SK-N-SH treated with all-trans-retinoic acid at 6 μM for 48 hours (cell line): ENCODE data around the gene RXRA.
A peak's percentile ranks its signal among the peaks of the same experiment; 100 is the strongest.

Experiments
- ATAC-seq: fragments of 200-7000 bp; cut with Tn5 transposase; 3 replicates; pipeline ENCODE4 v1.9.1; 2020; ENCODE audit warnings: mild to moderate bottlenecking, moderate library complexity
- ARNTL ChIP-seq: fragments of 450-650 bp; formaldehyde crosslinking; IDR thresholded peaks from 2 replicates; pipeline ENCODE4 v1.5.0; 2020; ENCODE audit warnings: low read depth, mild to moderate bottlenecking, moderate library complexity, borderline replicate concordance
- CSDC2 ChIP-seq: fragments of 250-450 bp; sonication (Bioruptor Pico); IDR thresholded peaks from 2 replicates; pipeline ENCODE4 v1.5.0; 2020; ENCODE audit warnings: mild to moderate bottlenecking, moderate library complexity
- ESRRG ChIP-seq: fragments of 250-450 bp; sonication (Bioruptor Pico); IDR thresholded peaks from 2 replicates; pipeline ENCODE4 v1.6.1; 2021; ENCODE audit warnings: mild to moderate bottlenecking
- GLIS3 ChIP-seq: fragments of 250-450 bp; sonication (Bioruptor Pico); IDR thresholded peaks from 2 replicates; pipeline ENCODE4 v1.5.0; 2020; ENCODE audit warnings: mild to moderate bottlenecking, moderate library complexity
- ISL1 ChIP-seq: fragments of 250-450 bp; sonication (Bioruptor Pico); IDR thresholded peaks from 2 replicates; pipeline ENCODE4 v2.1.2; 2022; ENCODE audit warnings: mild to moderate bottlenecking, moderate library complexity
- OSR1 ChIP-seq: fragments of 250-450 bp; sonication (Bioruptor Pico); IDR thresholded peaks from 2 replicates; pipeline ENCODE4 v1.8.0; 2022; ENCODE audit warnings: moderate library complexity, mild to moderate bottlenecking, inconsistent platforms
- POU6F1 ChIP-seq: fragments of 250-450 bp; sonication (Bioruptor Pico); IDR thresholded peaks from 2 replicates; pipeline ENCODE4 v1.8.0; 2021; ENCODE audit warnings: low read depth, mild to moderate bottlenecking, moderate library complexity, borderline replicate concordance
- PPARA ChIP-seq: fragments of 250-450 bp; sonication (Bioruptor Pico); IDR thresholded peaks from 2 replicates; pipeline ENCODE4 v1.5.0; 2020; ENCODE audit warnings: mild to moderate bottlenecking, borderline replicate concordance
- RARB ChIP-seq: fragments of 250-450 bp; sonication (Bioruptor Pico); IDR thresholded peaks from 2 replicates; pipeline ENCODE4 v1.8.0; 2021; ENCODE audit warnings: mild to moderate bottlenecking, moderate library complexity
- SNAI2 ChIP-seq: fragments of 250-450 bp; sonication (Bioruptor Pico); IDR thresholded peaks from 2 replicates; pipeline ENCODE4 v1.5.0; 2020; ENCODE audit warnings: mild to moderate bottlenecking, moderate library complexity
- TCF4 ChIP-seq: fragments of 250-450 bp; sonication (Bioruptor Pico); IDR thresholded peaks from 2 replicates; pipeline ENCODE4 v1.8.0; 2021; ENCODE audit warnings: mild to moderate bottlenecking, moderate library complexity, borderline replicate concordance
- TOX ChIP-seq: fragments of 250-450 bp; sonication (Bioruptor Pico); IDR thresholded peaks from 2 replicates; pipeline ENCODE4 v1.8.0; 2021; ENCODE audit warnings: mild to moderate bottlenecking, moderate library complexity, borderline replicate concordance
- ZC3H10 ChIP-seq: fragments of 250-450 bp; sonication (Bioruptor Pico); IDR thresholded peaks from 2 replicates; pipeline ENCODE4 v1.5.1; 2021; ENCODE audit warnings: mild to moderate bottlenecking, moderate library complexity
- ZFP3 ChIP-seq: fragments of 250-450 bp; sonication (Bioruptor Pico); IDR thresholded peaks from 2 replicates; pipeline ENCODE4 v1.5.0; 2020; ENCODE audit warnings: mild to moderate bottlenecking, moderate library complexity
- ZFP30 ChIP-seq: fragments of 450-650 bp; formaldehyde crosslinking; IDR thresholded peaks from 2 replicates; pipeline ENCODE4 v1.5.0; 2022; ENCODE audit warnings: mild to moderate bottlenecking, moderate library complexity
- ZNF565 ChIP-seq: fragments of 450-650 bp; formaldehyde crosslinking; conservative IDR thresholded peaks from 2 replicates; pipeline ENCODE4 v1.5.0; 2020; ENCODE audit warnings: low read depth, mild to moderate bottlenecking, moderate library complexity
- ZNF70 ChIP-seq: fragments of 450-650 bp; formaldehyde crosslinking; IDR thresholded peaks from 2 replicates; pipeline ENCODE4 v1.5.0; 2020; ENCODE audit warnings: mild to moderate bottlenecking, moderate library complexity
- TF ChIP-seq, protein P1 (sequence below): fragments of 250-450 bp; sonication (Bioruptor Pico); IDR thresholded peaks from 2 replicates; pipeline ENCODE4 v1.5.1; 2020; ENCODE audit warnings: low read depth, mild to moderate bottlenecking, moderate library complexity
- TF ChIP-seq, protein P2 (sequence below): fragments of 250-450 bp; sonication (Bioruptor Pico); IDR thresholded peaks from 2 replicates; pipeline ENCODE4 v1.8.0; 2020; ENCODE audit warnings: mild to moderate bottlenecking, moderate library complexity, borderline replicate concordance
- TF ChIP-seq, protein P3 (sequence below): fragments of 250-450 bp; sonication (Bioruptor Pico); IDR thresholded peaks from 2 replicates; pipeline ENCODE4 v1.5.1; 2021; ENCODE audit warnings: mild to moderate bottlenecking, moderate library complexity

The RXRA gene

GRCh38 chr9:134403292-134403681 is 77.0 kb downstream of the RXRA start:
- ATAC-seq: no peak
- TF ChIP-seq OSR1 (no peak), ZNF70 (CRISPR knock-in tag) (no peak), CSDC2 (CRISPR knock-in tag) (no peak), ZC3H10 (CRISPR knock-in tag) (no peak), ZFP3 (CRISPR knock-in tag) (no peak), ZFP30 (CRISPR knock-in tag) (no peak), ESRRG (CRISPR knock-in tag) (no peak), ZNF565 (CRISPR knock-in tag) (no peak), SNAI2 (CRISPR knock-in tag) (no peak), PPARA (CRISPR knock-in tag) (no peak)
- TF ChIP-seq, protein P1, sequence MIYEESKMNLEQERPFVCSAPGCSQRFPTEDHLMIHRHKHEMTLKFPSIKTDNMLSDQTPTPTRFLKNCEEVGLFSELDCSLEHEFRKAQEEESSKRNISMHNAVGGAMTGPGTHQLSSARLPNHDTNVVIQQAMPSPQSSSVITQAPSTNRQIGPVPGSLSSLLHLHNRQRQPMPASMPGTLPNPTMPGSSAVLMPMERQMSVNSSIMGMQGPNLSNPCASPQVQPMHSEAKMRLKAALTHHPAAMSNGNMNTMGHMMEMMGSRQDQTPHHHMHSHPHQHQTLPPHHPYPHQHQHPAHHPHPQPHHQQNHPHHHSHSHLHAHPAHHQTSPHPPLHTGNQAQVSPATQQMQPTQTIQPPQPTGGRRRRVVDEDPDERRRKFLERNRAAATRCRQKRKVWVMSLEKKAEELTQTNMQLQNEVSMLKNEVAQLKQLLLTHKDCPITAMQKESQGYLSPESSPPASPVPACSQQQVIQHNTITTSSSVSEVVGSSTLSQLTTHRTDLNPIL (CRISPR knock-in tag): no peak

GRCh38 chr9:134403682-134404301 is 77.5 kb downstream of the RXRA start:
- ATAC-seq: peak; percentile 6; the same call in 2 of the 3 replicates
- no peak for TF ChIP-seq ESRRG (CRISPR knock-in tag)
- TF ChIP-seq GLIS3 (CRISPR knock-in tag): no peak
- TF ChIP-seq, protein P2, sequence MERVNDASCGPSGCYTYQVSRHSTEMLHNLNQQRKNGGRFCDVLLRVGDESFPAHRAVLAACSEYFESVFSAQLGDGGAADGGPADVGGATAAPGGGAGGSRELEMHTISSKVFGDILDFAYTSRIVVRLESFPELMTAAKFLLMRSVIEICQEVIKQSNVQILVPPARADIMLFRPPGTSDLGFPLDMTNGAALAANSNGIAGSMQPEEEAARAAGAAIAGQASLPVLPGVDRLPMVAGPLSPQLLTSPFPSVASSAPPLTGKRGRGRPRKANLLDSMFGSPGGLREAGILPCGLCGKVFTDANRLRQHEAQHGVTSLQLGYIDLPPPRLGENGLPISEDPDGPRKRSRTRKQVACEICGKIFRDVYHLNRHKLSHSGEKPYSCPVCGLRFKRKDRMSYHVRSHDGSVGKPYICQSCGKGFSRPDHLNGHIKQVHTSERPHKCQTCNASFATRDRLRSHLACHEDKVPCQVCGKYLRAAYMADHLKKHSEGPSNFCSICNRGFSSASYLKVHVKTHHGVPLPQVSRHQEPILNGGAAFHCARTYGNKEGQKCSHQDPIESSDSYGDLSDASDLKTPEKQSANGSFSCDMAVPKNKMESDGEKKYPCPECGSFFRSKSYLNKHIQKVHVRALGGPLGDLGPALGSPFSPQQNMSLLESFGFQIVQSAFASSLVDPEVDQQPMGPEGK: no peak
- no peak for TF ChIP-seq POU6F1 (CRISPR knock-in tag)
- no peak for TF ChIP-seq ZNF565 (CRISPR knock-in tag)
- TF ChIP-seq TOX: no peak

GRCh38 chr9:134404376-134405358 is 78.4 kb downstream of the RXRA start:
- no peak for ATAC-seq
- no peak for TF ChIP-seq ZFP30 (CRISPR knock-in tag)
- TF ChIP-seq TOX: no peak
- TF ChIP-seq ZC3H10 (CRISPR knock-in tag): no peak
- no peak for TF ChIP-seq ZFP3 (CRISPR knock-in tag)
- TF ChIP-seq POU6F1 (CRISPR knock-in tag): no peak
- no peak for TF ChIP-seq ESRRG (CRISPR knock-in tag)
- TF ChIP-seq ARNTL: no peak
- no peak for TF ChIP-seq ISL1 (CRISPR knock-in tag)
- no peak for TF ChIP-seq TCF4 (CRISPR knock-in tag)
- TF ChIP-seq ZNF565 (CRISPR knock-in tag): no peak
- TF ChIP-seq, protein P1 (CRISPR knock-in tag): no peak
- no peak for TF ChIP-seq PPARA (CRISPR knock-in tag)
- TF ChIP-seq, protein P3, sequence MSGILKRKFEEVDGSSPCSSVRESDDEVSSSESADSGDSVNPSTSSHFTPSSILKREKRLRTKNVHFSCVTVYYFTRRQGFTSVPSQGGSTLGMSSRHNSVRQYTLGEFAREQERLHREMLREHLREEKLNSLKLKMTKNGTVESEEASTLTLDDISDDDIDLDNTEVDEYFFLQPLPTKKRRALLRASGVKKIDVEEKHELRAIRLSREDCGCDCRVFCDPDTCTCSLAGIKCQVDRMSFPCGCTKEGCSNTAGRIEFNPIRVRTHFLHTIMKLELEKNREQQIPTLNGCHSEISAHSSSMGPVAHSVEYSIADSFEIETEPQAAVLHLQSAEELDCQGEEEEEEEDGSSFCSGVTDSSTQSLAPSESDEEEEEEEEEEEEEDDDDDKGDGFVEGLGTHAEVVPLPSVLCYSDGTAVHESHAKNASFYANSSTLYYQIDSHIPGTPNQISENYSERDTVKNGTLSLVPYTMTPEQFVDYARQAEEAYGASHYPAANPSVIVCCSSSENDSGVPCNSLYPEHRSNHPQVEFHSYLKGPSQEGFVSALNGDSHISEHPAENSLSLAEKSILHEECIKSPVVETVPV: no peak
- no peak for TF ChIP-seq GLIS3 (CRISPR knock-in tag)
- TF ChIP-seq OSR1: no peak
- TF ChIP-seq RARB: no peak
- TF ChIP-seq, protein P2: no peak
